Endothelial cell of umbilical vein (primary cell): ENCODE results near the gene RNASE9. TPM values are rescaled to one million over a fixed set of nuclear protein-coding genes. Genes with fewer than 3 reads are reported as not detected.
A peak's percentile ranks its signal among the peaks of the same experiment; 100 is the strongest.

ENCODE experiments used
- BruUV-seq: library from RNA; stranded (reverse); fragments of 400-500 nt; replicated peaks from 2 replicates; lab custom pipeline; 2021; lab: Mats Ljungman, UMichigan
- CTCF ChIA-PET: fragments of 300-600, 350-600 bp; sonication (Branson Sonifier 250); formaldehyde crosslinking; loops from one replicate; lab custom pipeline; 2021; ENCODE audit warnings: antibody characterized with exemption, inconsistent platforms; lab: Charles Lee
- POLR2A ChIA-PET: fragments of 300-600, 350-600 bp; sonication (Branson Sonifier 250); formaldehyde crosslinking; loops from one replicate; lab custom pipeline; 2021; ENCODE audit warnings: antibody characterized with exemption, inconsistent platforms; lab: Charles Lee
- DNase-seq: peaks from one replicate; pipeline ENCODE4 v3.0.0-alpha.2; 2011; ENCODE audit warnings: low read depth, low spot score
- FAIRE-seq: peaks from 2 replicates; lab custom pipeline; 2011; peaks lifted over from hg19 to GRCh38; lab: Jason Lieb, UNC
- H2AFZ ChIP-seq: 2 replicates; pipeline ENCODE4 v1.6.0; 2012; ENCODE audit warnings: low read depth, low read length, control low read depth, inconsistent platforms
- H3K27ac ChIP-seq: 2 replicates; pipeline ENCODE4 v1.5.1; 2011; ENCODE audit warnings: low read depth, mild to moderate bottlenecking, control low read depth, low read length, moderate library complexity; ENCODE audit not compliant: insufficient read depth
- H3K27me3 ChIP-seq, 2 experiments: 2 replicates each; pipeline versions ENCODE4 v1.6.0 to v1.6.1; 2011; ENCODE audit warnings: low read length in 2 of 2, mixed read lengths in 1 of 2; ENCODE audit not compliant: control insufficient read depth in 2 of 2, insufficient read depth in 2 of 2
- H3K36me3 ChIP-seq, 2 experiments: 2 replicates in 1 of 2; 3 replicates in 1 of 2; pipeline ENCODE4 v1.5.1; 2011; ENCODE audit warnings: low read length in 2 of 2, mild to moderate bottlenecking in 1 of 2, moderate library complexity in 1 of 2; ENCODE audit not compliant: control insufficient read depth in 2 of 2, insufficient read depth in 2 of 2; ENCODE audit errors: extremely low read depth in 1 of 2
- H3K4me1 ChIP-seq: 3 replicates; pipeline ENCODE4 v1.5.1; 2011; ENCODE audit warnings: mild to moderate bottlenecking, low read length; ENCODE audit not compliant: control insufficient read depth, insufficient read depth; ENCODE audit errors: extremely low read depth
- H3K4me2 ChIP-seq: 2 replicates; pipeline ENCODE4 v1.6.1; 2011; ENCODE audit warnings: low read length, control low read depth, mixed read lengths; ENCODE audit not compliant: insufficient read depth
- H3K4me3 ChIP-seq, 3 experiments: fragments of 200-600 bp in 1 of 3; sonication (generic), shearing (Covaris generic) in 1 of 3; replicated peaks in 1 of 3; 2 replicates each; pipeline ENCODE4 v1.5.1; 2011 to 2016; ENCODE audit warnings: control low read depth in 3 of 3, low read length in 3 of 3, mild to moderate bottlenecking in 2 of 3, inconsistent platforms in 1 of 3, low read depth in 1 of 3, moderate library complexity in 1 of 3; ENCODE audit not compliant: insufficient read depth in 1 of 3
- H3K79me2 ChIP-seq: 2 replicates; pipeline ENCODE4 v1.6.0; 2012; ENCODE audit warnings: low read length, inconsistent platforms; ENCODE audit not compliant: control insufficient read depth, insufficient read depth
- H3K9ac ChIP-seq: replicated peaks from 2 replicates; pipeline ENCODE3; 2011; ENCODE audit warnings: low read length, control low read depth; ENCODE audit not compliant: insufficient read depth; ENCODE audit errors: extremely low read depth
- H3K9me1 ChIP-seq: replicated peaks from 3 replicates; pipeline ENCODE4 v1.6.0; 2011; ENCODE audit warnings: mild to moderate bottlenecking, low read length; ENCODE audit not compliant: control insufficient read depth, insufficient read depth; ENCODE audit errors: extremely low read depth
- H3K9me3 ChIP-seq: replicated peaks from 2 replicates; pipeline ENCODE4 v1.5.1; 2012; ENCODE audit warnings: low read length, inconsistent platforms; ENCODE audit not compliant: control insufficient read depth, insufficient read depth
- H4K20me1 ChIP-seq: replicated peaks from 2 replicates; pipeline ENCODE3; 2011; ENCODE audit warnings: mild to moderate bottlenecking, low read length; ENCODE audit not compliant: control insufficient read depth, insufficient read depth; ENCODE audit errors: extremely low read depth
- POLR2A ChIP-seq: IDR thresholded peaks from 2 replicates; pipeline ENCODE4 v1.6.1; 2012; ENCODE audit warnings: low read depth, mild to moderate bottlenecking, control low read depth, low read length
- dilution Hi-C: fragments of 300-500 bp; cut with MboI; formaldehyde crosslinking; loops from one replicate; pipeline ENCODE4 v1.15.0; 2019; ENCODE audit warnings: low sequenced_read_pairs; ENCODE audit not compliant: extremely low pct_ligation_motif_present
- intact Hi-C: fragments of 100-400 bp; cut with micrococcal nuclease; formaldehyde crosslinking; loops from one replicate; pipeline ENCODE4 v1.10.0; 2022
- polyA plus RNA-seq, 4 experiments: library from polyadenylated mRNA; depleted of rRNA in 3 of 4; stranded (reverse) in 3 of 4; unstranded in 1 of 4; fragments of >200 nt; gene quantifications; 2 replicates each; pipeline versions ENCODE4 v1.2.1 to v1.2.3, GENCODE V29; 2011 to 2012; ENCODE audit warnings: missing spikeins in 1 of 4
- total RNA-seq: library from RNA; stranded (reverse); gene quantifications from 2 replicates; pipeline ENCODE4 v1.2.3, GENCODE V29; 2021
- TF ChIP-seq, protein P1 (sequence below), 2 donors: IDR thresholded peaks; 1 replicate in 1 of 2; 2 replicates in 1 of 2; pipeline ENCODE4 v1.5.1; 2011; ENCODE audit warnings: low read length in 2 of 2, mild to moderate bottlenecking in 2 of 2, moderate library complexity in 2 of 2, control low read depth in 1 of 2, inconsistent platforms in 1 of 2, low read depth in 1 of 2; ENCODE audit not compliant: insufficient read depth in 1 of 2; ENCODE audit errors: extremely low read depth in 1 of 2

The RNASE9 gene
- total and polyA plus RNA-seq, 2 donors (not counting 3 experiments of a cell fraction or from before 2014, with no cell fraction given): not detected

- Histone ChIP-seq H3K79me2 (no peaks in the 10 kb centered on the region), H3K9ac (no peak overlapping the region), H3K4me2 (no peak overlapping the region), H3K4me3 (no peak overlapping the region), H3K27me3 (peaks cover 0 to 3% of the 10 kb centered on the region in 2 experiments), H3K9me1 (no peaks in the 10 kb centered on the region), H3K27ac (no peak overlapping the region), H3K4me1 (peaks cover 4% of the 10 kb centered on the region), H2AFZ (no peak overlapping the region), H3K9me3 (no peaks in the 10 kb centered on the region), H4K20me1 (no peaks in the 10 kb centered on the region), H3K36me3 (no peaks in the 10 kb centered on the region)
- CTCF ChIA-PET: interaction anchor here (0.8 to 8.7 kb wide), 12 partner anchors 9 to 279 kb away, joined by 3 to 110 read pairs (median 5); partner anchors contain the start of genes APEX1, OSGEP, PARP2 and PIP4P1
- dilution Hi-C loops (no loop called here), intact Hi-C loops (loop anchor here (1.0 to 2.0 kb wide), 4 partner anchors 76 to 151 kb away; partner anchors contain the start of genes APEX1 and PNP)
- no TSS peak for BruUV-seq
- TF ChIP-seq, protein P1, sequence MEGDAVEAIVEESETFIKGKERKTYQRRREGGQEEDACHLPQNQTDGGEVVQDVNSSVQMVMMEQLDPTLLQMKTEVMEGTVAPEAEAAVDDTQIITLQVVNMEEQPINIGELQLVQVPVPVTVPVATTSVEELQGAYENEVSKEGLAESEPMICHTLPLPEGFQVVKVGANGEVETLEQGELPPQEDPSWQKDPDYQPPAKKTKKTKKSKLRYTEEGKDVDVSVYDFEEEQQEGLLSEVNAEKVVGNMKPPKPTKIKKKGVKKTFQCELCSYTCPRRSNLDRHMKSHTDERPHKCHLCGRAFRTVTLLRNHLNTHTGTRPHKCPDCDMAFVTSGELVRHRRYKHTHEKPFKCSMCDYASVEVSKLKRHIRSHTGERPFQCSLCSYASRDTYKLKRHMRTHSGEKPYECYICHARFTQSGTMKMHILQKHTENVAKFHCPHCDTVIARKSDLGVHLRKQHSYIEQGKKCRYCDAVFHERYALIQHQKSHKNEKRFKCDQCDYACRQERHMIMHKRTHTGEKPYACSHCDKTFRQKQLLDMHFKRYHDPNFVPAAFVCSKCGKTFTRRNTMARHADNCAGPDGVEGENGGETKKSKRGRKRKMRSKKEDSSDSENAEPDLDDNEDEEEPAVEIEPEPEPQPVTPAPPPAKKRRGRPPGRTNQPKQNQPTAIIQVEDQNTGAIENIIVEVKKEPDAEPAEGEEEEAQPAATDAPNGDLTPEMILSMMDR (IDR thresholded peaks at IDR 0.05; ENCODE audit: extremely low read depth in 1 of 2, insufficient read depth in 1 of 2, low read depth in 1 of 2, low read length in 2 of 2): peak; percentile 66 to 79
- no peak for TF ChIP-seq POLR2A
- FAIRE-seq (peak; percentile 81), DNase-seq (peak; percentile 55)
- POLR2A ChIA-PET: interaction anchor here (1.6 kb wide), 1 partner anchor 151 kb away, joined by 4 read pairs; the partner anchor contains the start of genes APEX1 and OSGEP
Observed at GRCh38 chr14:20606190-20606901, 45.5 kb upstream of the RNASE9 start.
